Fibroblast of pulmonary artery (primary cell): ENCODE data around the gene PLD3.
"Not testable (repeated sequence)": the region's sequence is repeated elsewhere in the genome, so short reads cannot be mapped to it uniquely, and the experiment has no call there.

ENCODE experiments used
- DNase-seq: peaks from one replicate; pipeline ENCODE4 v3.0.0-alpha.2; 2010; ENCODE audit warnings: low read depth
- H3K4me3 ChIP-seq: replicated peaks from 2 replicates; pipeline ENCODE4 v1.5.1; 2011; ENCODE audit warnings: low read depth, mild to moderate bottlenecking, control low read depth, low read length, moderate library complexity
- TF ChIP-seq, protein P1 (sequence below): IDR thresholded peaks from 2 replicates; pipeline ENCODE4 v1.5.1; 2011; ENCODE audit warnings: mild to moderate bottlenecking, control low read depth, low read length, inconsistent platforms; ENCODE audit errors: missing control alignments

PLD3 gene

DNA sequence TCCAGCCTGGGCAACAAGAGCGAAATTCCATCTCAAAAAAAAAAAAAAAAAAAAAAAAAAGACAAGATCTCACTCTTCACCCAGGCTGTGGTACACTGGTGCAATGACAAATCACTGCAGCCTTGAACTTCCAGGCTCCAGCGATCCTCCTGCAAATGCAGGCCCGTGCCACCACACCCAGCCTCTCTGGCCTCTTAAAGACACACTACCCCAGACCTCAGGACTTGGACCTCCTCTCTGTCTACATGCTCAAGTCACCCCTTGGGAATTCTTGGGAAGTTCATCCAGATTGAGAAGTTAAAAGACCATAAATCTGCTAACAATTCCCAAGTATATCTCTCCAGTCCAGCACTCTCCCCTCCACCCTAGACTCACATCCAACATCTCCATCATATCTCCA, 52.1 kb downstream of the PLD3 start:
- H3K4me3 ChIP-seq, result no peak overlapping the region
- TF ChIP-seq, protein P1, sequence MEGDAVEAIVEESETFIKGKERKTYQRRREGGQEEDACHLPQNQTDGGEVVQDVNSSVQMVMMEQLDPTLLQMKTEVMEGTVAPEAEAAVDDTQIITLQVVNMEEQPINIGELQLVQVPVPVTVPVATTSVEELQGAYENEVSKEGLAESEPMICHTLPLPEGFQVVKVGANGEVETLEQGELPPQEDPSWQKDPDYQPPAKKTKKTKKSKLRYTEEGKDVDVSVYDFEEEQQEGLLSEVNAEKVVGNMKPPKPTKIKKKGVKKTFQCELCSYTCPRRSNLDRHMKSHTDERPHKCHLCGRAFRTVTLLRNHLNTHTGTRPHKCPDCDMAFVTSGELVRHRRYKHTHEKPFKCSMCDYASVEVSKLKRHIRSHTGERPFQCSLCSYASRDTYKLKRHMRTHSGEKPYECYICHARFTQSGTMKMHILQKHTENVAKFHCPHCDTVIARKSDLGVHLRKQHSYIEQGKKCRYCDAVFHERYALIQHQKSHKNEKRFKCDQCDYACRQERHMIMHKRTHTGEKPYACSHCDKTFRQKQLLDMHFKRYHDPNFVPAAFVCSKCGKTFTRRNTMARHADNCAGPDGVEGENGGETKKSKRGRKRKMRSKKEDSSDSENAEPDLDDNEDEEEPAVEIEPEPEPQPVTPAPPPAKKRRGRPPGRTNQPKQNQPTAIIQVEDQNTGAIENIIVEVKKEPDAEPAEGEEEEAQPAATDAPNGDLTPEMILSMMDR, result no peak
- no peak for DNase-seq

- TF ChIP-seq, protein P1, result no peak
- peak; percentile 92 for DNase-seq
- peak overlapping the region; percentile 60 for H3K4me3 ChIP-seq
Measured at GRCh38 chr19:40403262-40403984, 54.9 kb downstream of the PLD3 start.

DNA sequence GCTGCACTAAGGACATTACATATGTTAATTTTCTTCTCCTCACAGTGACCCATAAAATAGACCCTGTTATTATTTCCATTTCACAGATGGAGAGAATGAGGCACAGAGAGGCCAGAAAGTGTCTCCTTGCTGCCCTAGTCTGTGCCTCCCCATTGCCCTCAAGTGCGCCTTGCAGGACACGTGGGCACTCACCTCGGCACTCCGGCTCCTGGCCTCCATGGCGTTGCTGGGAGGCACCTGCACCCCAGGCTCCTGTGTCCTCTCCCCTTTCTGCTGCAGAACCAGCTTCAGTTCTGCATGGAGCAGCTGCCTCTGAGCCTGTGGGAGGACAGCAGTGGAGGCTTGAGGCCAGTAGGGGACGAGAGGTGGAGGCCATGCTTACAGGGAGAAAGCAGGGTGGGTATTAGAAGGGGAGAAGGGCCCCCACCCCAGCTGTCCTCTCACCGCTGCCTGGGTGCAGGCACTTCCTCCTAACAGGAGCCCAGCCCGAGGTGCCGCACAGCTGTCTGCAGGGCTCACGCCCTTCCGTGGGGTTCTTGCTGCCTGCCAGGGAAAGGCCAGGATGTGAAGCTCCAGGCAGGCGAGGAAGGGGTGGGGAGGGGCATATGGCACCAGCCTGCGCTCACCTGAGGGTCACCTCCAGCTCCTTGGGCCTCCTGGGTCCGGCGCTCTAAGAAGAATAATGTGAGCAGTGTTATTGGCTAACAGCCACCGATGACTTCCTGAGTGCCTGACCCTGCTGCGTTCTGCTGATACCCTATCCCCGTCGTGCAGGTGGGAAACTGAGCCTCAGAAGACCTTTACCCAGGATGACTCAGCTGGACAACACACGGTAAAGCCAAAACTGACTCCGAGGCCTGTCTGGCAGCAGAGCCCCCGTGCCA, 59.5 kb downstream of the PLD3 start:
- no peak for DNase-seq
- no peak overlapping the region for H3K4me3 ChIP-seq
- TF ChIP-seq, protein P1, result no peak

DNA sequence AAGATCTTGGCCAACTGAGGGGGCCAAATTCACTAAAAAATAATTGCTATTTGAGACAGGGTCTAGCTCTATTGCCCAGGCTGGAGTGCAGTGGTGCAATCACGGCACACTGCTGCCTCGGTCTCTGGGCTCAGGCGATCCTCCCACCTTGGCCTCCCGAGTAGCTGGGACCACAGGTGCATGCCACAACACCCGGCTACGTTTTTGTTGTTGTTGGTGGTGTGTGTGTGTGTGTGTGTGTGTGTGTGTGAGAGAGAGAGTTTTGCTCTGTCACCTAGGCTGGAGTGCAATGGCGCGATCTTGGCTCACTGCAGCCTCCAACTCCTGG, 60.1 kb downstream of the PLD3 start:
- not testable (repeated sequence) for DNase-seq, H3K4me3 ChIP-seq

DNA sequence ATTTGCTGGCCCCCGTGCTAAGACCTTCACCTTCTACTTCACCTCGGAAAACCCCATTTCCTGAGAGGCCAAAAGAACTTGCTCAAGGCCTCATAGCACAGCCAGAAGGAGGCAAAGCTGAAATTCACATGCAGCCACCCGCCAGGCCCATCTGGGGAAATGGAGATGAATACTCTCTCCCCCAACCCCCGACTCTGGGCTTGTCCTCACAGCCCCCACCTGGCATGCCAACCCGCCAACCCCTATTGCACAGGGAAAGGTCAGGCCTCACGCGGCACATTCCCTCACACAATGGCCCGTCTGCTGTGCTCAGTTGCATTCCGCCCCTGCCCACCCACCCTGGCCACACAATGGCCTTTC, 61.5 kb downstream of the PLD3 start:
- no peak overlapping the region for H3K4me3 ChIP-seq
- DNase-seq, result no peak
- TF ChIP-seq, protein P1, result no peak

DNA sequence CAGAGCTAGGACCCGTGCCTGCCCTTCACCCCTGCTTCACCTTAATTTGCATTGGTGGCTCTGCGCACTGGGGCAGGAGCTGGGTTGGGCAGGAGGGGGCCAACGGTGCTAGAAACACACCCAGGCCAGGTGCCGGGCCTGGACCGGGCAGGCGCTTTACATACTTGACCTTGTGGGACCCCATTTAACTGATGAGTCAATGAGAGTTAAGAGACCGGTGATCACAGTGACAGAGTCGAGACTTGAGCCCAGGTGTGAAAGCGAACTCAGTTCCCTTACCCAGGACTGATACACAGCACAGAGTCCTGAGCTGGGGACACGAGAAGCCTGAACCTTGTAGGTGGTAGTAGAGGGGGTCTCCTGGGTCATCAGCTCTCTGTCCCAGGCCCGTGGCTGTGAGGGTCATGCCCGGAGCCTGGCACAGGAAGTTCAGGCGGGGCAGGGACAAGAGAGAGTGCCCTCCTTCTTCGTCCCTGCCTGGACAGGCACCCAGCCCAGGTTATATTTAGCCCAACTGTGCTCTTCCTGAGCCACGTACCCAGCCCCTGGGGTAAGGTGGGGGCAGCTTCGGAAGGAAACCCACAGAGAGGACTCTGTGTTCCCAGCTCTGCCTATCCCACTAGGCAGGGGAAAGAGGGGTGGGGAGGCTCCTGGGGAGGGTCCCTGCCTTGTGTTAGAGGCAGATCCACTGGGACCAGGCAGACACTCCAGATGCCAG, 62.8 kb downstream of the PLD3 start:
- H3K4me3 ChIP-seq, result no peak overlapping the region
- no peak for DNase-seq
- TF ChIP-seq, protein P1, result no peak

DNA sequence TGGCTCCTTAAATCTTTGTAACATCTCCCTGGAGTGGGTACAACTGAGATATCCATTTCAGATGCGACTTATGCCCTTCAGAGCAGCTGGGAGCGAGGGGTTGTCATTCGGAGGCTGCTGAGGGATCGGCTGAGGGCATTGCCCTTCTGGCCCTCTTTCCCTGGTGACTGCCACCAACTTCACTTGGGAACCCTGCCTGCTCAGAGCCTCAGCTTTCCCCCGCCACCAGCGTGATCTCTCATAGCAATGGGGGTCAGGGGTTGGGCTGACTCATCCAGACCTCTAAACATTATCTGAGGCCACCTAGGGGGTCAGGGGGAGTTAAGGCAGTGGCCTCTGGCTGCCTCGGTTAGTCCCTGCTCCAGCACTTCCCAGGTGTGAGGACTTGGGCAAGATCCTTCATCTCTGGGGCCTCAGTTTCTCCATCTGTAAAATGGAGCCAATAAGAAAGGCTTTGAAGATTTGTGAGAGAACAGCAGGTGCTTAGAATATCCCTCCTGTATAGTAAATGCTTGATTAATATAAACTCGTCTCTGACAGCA, 63.5 kb downstream of the PLD3 start:
- TF ChIP-seq, protein P1, result no peak
- H3K4me3 ChIP-seq, result no peak overlapping the region

More for the DNA sequence above, 63.5 kb downstream of the PLD3 start:
- no peak for DNase-seq
